Measurements from ENCODE around the gene BORCS5. TPM values are rescaled to one million over a fixed set of nuclear protein-coding genes. Genes with fewer than 3 reads are reported as not detected.

Gene BORCS5
- total RNA-seq, 1 donor from 2014 or later = 13.3 TPM

- Histone ChIP-seq H3K79me2 (ENCODE audit: low read depth) (no peaks in the 10 kb centered on the region), H3K36me3 (no peaks in the 10 kb centered on the region), H3K4me2 (peak overlapping the region; percentile 14), H2AFZ (replicated peaks) (no peak overlapping the region), H3F3A (ENCODE audit: low read depth) (no peaks in the 10 kb centered on the region), H3K9me3 (ENCODE audit: low read depth) (no peaks in the 10 kb centered on the region), H3K4me3 (no peak overlapping the region), H3K27ac (no peak overlapping the region), H3K9ac (no peak overlapping the region), H4K20me1 (ENCODE audit: low read depth) (no peaks in the 10 kb centered on the region), H3K4me1 (peaks cover 8% of the 10 kb centered on the region), H3K27me3 (no peaks in the 10 kb centered on the region)
- H3K36me3 Mint-ChIP-seq = no peaks in the 10 kb centered on the region
- no peaks in the 10 kb centered on the region for H3K27me3 Mint-ChIP-seq (ENCODE audit: insufficient read depth, low read depth)
- H3K9me3 Mint-ChIP-seq = no peaks in the 10 kb centered on the region
- DNase-seq (ENCODE audit: low spot score) = no peak
- H3K27ac Mint-ChIP-seq = no peak overlapping the region
- no peak for TF ChIP-seq EZH2 (IDR thresholded peaks at IDR 0.05)
- TF ChIP-seq, protein P1, sequence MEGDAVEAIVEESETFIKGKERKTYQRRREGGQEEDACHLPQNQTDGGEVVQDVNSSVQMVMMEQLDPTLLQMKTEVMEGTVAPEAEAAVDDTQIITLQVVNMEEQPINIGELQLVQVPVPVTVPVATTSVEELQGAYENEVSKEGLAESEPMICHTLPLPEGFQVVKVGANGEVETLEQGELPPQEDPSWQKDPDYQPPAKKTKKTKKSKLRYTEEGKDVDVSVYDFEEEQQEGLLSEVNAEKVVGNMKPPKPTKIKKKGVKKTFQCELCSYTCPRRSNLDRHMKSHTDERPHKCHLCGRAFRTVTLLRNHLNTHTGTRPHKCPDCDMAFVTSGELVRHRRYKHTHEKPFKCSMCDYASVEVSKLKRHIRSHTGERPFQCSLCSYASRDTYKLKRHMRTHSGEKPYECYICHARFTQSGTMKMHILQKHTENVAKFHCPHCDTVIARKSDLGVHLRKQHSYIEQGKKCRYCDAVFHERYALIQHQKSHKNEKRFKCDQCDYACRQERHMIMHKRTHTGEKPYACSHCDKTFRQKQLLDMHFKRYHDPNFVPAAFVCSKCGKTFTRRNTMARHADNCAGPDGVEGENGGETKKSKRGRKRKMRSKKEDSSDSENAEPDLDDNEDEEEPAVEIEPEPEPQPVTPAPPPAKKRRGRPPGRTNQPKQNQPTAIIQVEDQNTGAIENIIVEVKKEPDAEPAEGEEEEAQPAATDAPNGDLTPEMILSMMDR (IDR thresholded peaks at IDR 0.05) = no peak
- no peak for TF ChIP-seq EZH2phosphoT487 (IDR thresholded peaks at IDR 0.05)
- H3K4me1 Mint-ChIP-seq = peaks cover 22% of the 10 kb centered on the region
- no peak overlapping the region for H3K4me3 Mint-ChIP-seq
Observed at GRCh38 chr12:12331896-12332295, 25.0 kb upstream of the BORCS5 start.

DNA sequence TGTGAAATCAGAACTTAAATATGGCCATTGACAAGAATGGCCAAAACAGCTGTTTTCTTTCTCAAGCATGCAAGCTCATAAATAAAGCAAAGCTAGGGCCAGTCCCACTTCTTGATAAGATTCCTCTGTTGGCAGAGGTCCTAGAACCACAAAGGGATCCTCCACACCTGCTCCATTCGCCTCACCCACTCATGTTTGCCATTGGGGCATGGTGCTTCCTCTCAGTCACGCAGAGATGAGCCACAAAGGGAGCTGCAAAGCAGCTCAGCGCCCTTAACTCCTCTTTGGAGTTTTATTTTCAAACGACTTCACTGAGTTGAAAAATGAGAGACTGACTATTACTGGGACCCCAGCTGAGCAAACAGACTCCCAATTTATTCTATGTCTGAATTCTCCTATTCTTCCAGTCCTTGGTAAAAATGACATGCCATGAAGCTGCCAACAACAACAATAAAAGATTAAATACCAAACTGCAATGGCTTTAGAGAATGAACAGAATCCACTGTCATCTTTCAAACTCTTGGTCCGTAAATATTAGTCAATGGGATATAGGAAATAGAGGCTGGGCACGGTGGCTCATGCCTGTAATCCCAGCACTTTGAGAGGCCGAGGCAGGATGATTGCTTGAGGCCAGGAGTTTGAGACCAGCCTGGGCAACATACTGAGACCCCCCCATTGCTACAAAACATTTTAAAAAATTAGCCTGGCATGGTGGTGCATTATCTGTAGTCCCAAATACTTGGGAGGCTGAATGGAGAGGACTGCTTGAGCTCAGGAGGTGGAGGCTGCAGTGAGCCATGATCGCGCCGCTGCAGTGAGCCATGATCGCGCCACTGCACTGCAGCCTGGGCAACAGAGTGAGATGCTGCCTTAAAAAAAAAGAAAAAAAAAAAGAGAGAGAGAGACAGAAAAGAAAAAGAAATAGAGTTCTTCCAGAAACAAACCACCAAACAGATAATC, 23.2 kb upstream of the BORCS5 start:
- Mint-ChIP-seq H3K4me3 (no peak overlapping the region), H3K27ac (no peak overlapping the region), H3K36me3 (no peaks in the 10 kb centered on the region), H3K4me1 (peaks cover 18% of the 10 kb centered on the region), H3K27me3 (ENCODE audit: insufficient read depth, low read depth) (no peaks in the 10 kb centered on the region), H3K9me3 (no peaks in the 10 kb centered on the region)
- Histone ChIP-seq H3K27me3 (no peaks in the 10 kb centered on the region), H3K79me2 (ENCODE audit: low read depth) (no peaks in the 10 kb centered on the region), H3K4me2 (no peak overlapping the region), H3F3A (ENCODE audit: low read depth) (no peaks in the 10 kb centered on the region), H3K36me3 (no peaks in the 10 kb centered on the region), H2AFZ (replicated peaks) (no peak overlapping the region), H3K4me3 (no peak overlapping the region), H3K9me3 (ENCODE audit: low read depth) (no peaks in the 10 kb centered on the region), H3K4me1 (peaks cover 8% of the 10 kb centered on the region), H3K9ac (no peak overlapping the region), H4K20me1 (ENCODE audit: low read depth) (no peaks in the 10 kb centered on the region), H3K27ac (no peak overlapping the region)
- DNase-seq (ENCODE audit: low spot score) = no peak
- TF ChIP-seq, protein P1 (IDR thresholded peaks at IDR 0.05) = no peak

- Mint-ChIP-seq H3K9me3 (no peaks in the 10 kb centered on the region), H3K36me3 (no peaks in the 10 kb centered on the region), H3K4me3 (no peak overlapping the region), H3K27me3 (ENCODE audit: insufficient read depth, low read depth) (no peaks in the 10 kb centered on the region), H3K27ac (peak overlapping the region; percentile 37), H3K4me1 (peaks cover 18% of the 10 kb centered on the region)
- no peak overlapping the region for H3K9ac ChIP-seq
- H3K27ac ChIP-seq = no peak overlapping the region
- no peak overlapping the region for H3K4me3 ChIP-seq
- no peaks in the 10 kb centered on the region for H3K79me2 ChIP-seq (ENCODE audit: low read depth)
- TF ChIP-seq, protein P1 (IDR thresholded peaks at IDR 0.05) = peak; percentile 99
- TF ChIP-seq EZH2phosphoT487 (IDR thresholded peaks at IDR 0.05) (no peak), EZH2 (IDR thresholded peaks at IDR 0.05) (no peak)
- DNase-seq (ENCODE audit: low spot score) = peak; percentile 73
- no peak overlapping the region for H3K4me2 ChIP-seq
- H3F3A ChIP-seq (ENCODE audit: low read depth) = no peaks in the 10 kb centered on the region
- H3K4me1 ChIP-seq = peaks cover 8% of the 10 kb centered on the region
- H2AFZ ChIP-seq (replicated peaks) = no peak overlapping the region
- no peaks in the 10 kb centered on the region for H3K9me3 ChIP-seq (ENCODE audit: low read depth)
- no peaks in the 10 kb centered on the region for H3K27me3 ChIP-seq
- no peaks in the 10 kb centered on the region for H3K36me3 ChIP-seq
- H4K20me1 ChIP-seq (ENCODE audit: low read depth) = no peaks in the 10 kb centered on the region
Observed at GRCh38 chr12:12334367-12335040, 22.4 kb upstream of the BORCS5 start.

Measured in neural progenitor cell (in vitro differentiated cells).